IMR-90 (cell line): Measurements from ENCODE around the gene U2SURP.

Experiments used
- BHLHE40 ChIP-seq: fragments of 150-350 bp; IDR thresholded peaks from 2 replicates; pipeline ENCODE4 v1.6.1; 2016; ENCODE audit warnings: mild to moderate bottlenecking, low read depth, low read length
- CTCF ChIP-seq: conservative IDR thresholded peaks from 2 replicates; pipeline ENCODE4 v1.5.1; 2012; ENCODE audit warnings: mild to moderate bottlenecking, low read depth, low read length, improper control_type of control experiment
- POLR2A ChIP-seq: IDR thresholded peaks from 2 replicates; pipeline ENCODE4 v1.6.1; 2012; ENCODE audit warnings: mild to moderate bottlenecking, low read depth, low read length
- RCOR1 ChIP-seq: IDR thresholded peaks from 2 replicates; pipeline ENCODE4 v1.6.1; 2012; ENCODE audit warnings: mild to moderate bottlenecking, low read length, improper control_type of control experiment; ENCODE audit not compliant: insufficient replicate concordance

- TF ChIP-seq POLR2A: no peak
- TF ChIP-seq RCOR1: no peak
- no peak for TF ChIP-seq BHLHE40
- TF ChIP-seq CTCF: no peak
Observed at GRCh38 chr3:142992323-142992722, 9.0 kb upstream of the U2SURP start.
